GOT3 (cell line): ENCODE measurements around the gene EXOC4.

Experiments used
- DNase-seq: peaks from one replicate; lab custom pipeline; 2025; ENCODE audit warnings: mixed read lengths; lab: John Stamatoyannopoulos, UW

EXOC4 gene

GRCh38 chr7:133540096-133540860, 287.4 kb downstream of the EXOC4 start:
- DNase-seq: no peak

GRCh38 chr7:133542209-133542780, 289.4 kb downstream of the EXOC4 start:
- DNase-seq: no peak

GRCh38 chr7:133543657-133544056, 290.8 kb downstream of the EXOC4 start:
- DNase-seq: no peak

GRCh38 chr7:133545618-133546017, 292.7 kb downstream of the EXOC4 start:
- no peak for DNase-seq

GRCh38 chr7:133547981-133548380, 295.1 kb downstream of the EXOC4 start:
- DNase-seq: no peak

- DNase-seq: no peak
Observed at GRCh38 chr7:133549633-133550032, 296.8 kb downstream of the EXOC4 start.

GRCh38 chr7:133550145-133550544, 297.3 kb downstream of the EXOC4 start:
- no peak for DNase-seq

GRCh38 chr7:133550811-133551210, 297.9 kb downstream of the EXOC4 start:
- DNase-seq: no peak

GRCh38 chr7:133551466-133551865, 298.6 kb downstream of the EXOC4 start:
- no peak for DNase-seq

- DNase-seq: no peak
Observed at GRCh38 chr7:133552079-133552478, 299.2 kb downstream of the EXOC4 start.

- no peak for DNase-seq
Observed at GRCh38 chr7:133554330-133554729, 301.5 kb downstream of the EXOC4 start.

- no peak for DNase-seq
Observed at GRCh38 chr7:133556048-133556447, 303.2 kb downstream of the EXOC4 start.

GRCh38 chr7:133556553-133556952, 303.7 kb downstream of the EXOC4 start:
- no peak for DNase-seq

GRCh38 chr7:133560900-133561299, 308.0 kb downstream of the EXOC4 start:
- DNase-seq: no peak

GRCh38 chr7:133561396-133561795, 308.5 kb downstream of the EXOC4 start:
- DNase-seq: no peak

GRCh38 chr7:133562621-133563020, 309.7 kb downstream of the EXOC4 start:
- no peak for DNase-seq

- DNase-seq: no peak
Observed at GRCh38 chr7:133563251-133563650, 310.4 kb downstream of the EXOC4 start.

- DNase-seq: no peak
Observed at GRCh38 chr7:133564484-133564883, 311.6 kb downstream of the EXOC4 start.

GRCh38 chr7:133568544-133568943, 315.7 kb downstream of the EXOC4 start:
- no peak for DNase-seq

- no peak for DNase-seq
Observed at GRCh38 chr7:133570321-133570720, 317.4 kb downstream of the EXOC4 start.

GRCh38 chr7:133571076-133571475, 318.2 kb downstream of the EXOC4 start:
- no peak for DNase-seq

- no peak for DNase-seq
Observed at GRCh38 chr7:133572087-133572486, 319.2 kb downstream of the EXOC4 start.

GRCh38 chr7:133572843-133573242, 320.0 kb downstream of the EXOC4 start:
- no peak for DNase-seq
